GM18511 (cell line): ENCODE measurements around the gene TMSB15B.
"Not testable (repeated sequence)": the region's sequence is repeated elsewhere in the genome, so short reads cannot be mapped to it uniquely, and the experiment has no call there.

ENCODE experiments used
- ATAC-seq: cut with Tn5 transposase; IDR thresholded peaks from one replicate; pipeline ENCODE4 v1.9.1; 2021; ENCODE audit warnings: mild to moderate bottlenecking, moderate library complexity; ENCODE audit not compliant: unreplicated experiment

The TMSB15B gene

DNA sequence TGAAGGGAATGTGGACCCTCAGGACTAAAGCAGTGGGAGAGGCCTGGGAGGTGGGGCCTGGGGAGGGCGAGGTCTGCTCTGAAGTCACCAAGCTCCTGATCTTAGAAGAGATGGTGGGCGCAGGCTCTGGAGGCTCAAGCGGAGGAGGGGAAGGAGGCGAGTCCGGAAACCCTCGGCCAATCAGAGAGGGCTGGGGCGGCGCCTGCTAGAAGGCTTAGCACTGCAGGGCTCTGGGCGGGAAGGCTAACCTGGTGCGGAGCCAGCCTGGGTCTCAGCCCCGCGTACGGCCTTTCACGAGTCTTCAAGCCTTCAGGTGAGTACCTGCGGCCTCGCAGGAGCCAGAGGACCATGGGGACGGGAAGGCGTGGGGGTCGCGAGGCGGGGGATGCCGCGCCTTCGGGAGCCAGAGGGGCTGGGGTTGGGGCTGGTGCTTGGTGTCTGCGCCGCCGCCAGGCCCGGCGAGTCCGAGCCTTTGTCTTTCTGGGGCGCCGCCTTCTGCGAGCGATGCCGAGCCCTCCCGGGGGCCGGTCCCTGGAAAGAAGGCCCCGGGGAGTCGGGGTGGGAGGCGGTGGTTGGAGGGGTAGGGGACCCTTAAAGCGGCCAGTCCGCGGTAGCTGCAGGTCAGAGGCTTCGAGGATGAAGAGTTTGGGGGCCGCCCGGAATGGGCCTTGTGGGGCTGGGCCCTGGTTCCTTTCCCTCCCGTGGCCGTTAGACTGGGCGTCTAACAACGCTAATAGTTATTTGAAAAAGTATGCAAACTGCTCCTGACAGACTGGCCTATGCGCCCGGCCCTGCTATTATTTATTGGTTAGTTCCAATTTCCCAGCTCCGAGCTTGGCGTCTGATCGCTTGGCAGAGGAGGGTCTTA is at the start of gene TMSB15B:
Gene TMSB15B, plus strand, starts transcription at position 217 of the 868 bp plus-strand sequence.
- ATAC-seq: peak; percentile 99

DNA sequence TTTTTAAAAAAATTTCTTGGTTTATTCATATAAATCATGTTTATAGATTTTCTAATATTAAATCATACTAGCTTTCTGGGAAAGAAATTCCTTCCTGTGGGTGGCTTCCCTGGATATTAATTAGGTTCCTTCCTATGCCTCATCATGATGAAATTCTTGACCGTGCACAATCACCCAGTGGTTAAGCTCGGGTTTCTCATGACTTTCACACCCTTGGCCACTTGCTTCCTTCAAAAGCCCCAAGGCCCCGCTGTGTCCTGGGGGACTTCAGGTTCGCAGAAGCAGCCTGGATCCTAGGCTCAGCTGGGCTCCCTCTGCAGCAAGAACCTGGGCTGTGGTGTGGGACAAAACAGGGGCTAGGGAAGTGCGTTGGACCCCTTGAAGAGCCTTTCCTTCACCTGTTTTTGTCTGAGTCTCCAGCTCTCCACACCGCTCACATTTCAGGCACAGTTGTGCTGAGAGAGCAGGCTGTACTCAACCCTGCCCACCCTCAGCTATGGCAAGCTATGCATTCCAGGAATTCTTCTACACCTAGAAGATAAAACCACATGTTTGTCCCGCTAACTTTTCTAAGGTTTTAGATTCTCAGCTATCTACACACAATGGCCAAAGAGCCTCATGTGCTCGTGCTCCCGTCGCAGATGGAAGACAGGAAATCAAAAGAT is 48.9 kb upstream of the TMSB15B start:
- no peak for ATAC-seq

DNA sequence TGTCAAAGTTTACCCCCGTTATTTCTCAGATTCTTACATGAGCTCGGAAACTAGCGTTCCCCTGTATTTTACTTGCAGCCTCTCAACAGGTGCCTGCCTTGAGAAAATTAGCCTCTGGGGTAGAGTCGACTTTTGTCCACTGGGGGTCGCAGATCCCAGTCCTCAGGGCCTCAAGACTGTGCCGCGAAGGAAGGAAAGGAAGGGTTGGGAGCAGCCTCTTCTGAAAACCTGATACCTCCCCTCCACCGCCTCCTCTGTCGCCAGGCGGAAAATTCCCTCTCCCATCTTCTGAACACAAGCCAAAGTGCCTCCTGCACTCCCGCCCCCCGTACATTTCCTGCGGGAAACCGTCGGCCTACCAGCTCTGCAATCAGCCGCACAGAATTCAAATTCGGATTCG is 44.4 kb upstream of the TMSB15B start:
- peak; percentile 41 for ATAC-seq

DNA sequence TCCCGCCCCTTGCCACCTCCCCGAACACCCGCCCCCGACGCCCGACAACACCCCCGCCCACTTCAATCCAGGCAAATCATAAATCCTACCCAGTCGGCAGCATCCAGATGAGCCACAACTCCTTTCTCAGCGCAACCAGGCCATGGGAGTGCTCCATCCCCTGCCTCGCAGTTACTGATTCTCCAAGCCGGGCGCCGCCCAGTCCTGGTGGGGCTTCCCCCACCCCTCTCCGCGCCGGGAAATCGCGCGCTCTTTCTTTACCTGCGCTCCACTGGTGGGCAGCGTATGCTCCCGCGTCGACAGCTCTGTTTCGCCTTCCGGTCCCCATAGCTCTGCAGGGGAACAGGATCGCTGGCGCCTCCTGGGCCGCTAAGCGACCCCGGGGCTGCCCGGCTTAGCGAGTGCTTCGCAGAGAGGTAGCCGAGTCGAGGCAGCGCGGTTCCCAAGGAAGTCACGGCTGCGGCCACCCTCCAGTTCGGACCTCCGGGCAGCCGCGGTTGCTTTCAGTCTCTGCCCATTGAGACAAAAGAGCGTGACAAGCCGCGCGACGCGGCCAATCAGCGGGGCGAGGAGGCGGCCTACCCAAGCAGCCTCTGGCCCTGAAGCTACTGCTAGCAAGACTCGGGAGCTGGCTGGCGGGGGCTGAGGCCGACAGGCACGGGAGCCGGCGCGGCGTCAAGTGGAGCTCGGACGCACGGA is 43.7 kb upstream of the TMSB15B start:
- ATAC-seq: peak; percentile 67

DNA sequence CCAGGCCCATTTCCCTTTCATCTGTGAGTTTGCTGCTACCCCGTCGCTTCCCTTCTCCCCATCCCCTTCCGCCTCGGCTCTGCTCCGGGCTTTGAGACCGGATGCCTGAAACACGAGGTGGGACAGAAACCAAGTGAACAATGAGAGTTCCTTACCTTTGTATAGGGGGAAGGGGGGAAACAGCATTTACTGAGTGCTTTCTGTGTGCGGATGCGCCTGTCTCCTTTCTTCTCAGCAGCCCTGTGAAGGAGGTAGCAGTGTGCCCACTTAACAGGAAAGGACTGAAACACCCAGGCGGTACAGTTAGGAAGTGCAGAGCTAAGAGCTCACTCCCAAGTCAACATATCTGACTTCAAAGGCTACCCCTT is 43.2 kb upstream of the TMSB15B start:
- ATAC-seq: peak; percentile 48

DNA sequence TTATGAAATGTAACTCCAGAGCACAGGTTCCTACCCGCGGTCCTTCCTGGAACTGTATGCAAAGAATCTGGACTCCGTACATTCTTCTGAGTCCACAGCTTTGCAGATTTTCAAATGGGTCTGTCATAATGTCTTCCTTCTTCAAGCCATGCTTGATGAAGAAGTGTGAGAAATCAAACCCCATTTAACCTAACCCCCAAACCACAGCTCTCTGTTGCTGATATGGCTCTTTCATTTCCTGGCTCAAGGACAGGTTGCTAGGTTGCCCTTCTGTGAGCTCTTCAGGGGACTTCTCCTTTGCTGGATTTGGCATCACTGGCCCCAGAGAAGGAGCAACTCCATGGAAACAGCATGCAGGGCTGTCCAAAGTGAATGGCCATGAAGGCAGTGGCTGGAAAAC is 41.9 kb upstream of the TMSB15B start:
- peak; percentile 58 for ATAC-seq

DNA sequence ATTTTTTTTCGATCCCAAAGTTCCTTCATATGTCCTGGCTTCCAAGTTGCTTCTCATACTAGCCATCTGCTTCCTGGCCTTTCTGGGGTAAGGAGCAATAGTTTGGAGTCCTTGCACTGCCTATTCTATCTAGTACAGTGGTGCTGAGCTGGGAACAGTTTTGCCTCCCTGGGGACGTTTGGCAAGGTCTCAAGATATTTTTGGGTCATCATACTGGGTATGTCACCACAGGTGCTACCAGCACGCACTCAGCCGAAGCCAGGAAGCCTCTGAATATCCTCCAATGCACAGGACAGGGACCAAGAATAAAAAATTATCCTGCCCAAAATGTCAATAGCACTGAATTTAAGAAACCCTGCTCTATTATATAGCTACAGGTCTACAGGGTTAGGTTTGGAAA is 35.4 kb upstream of the TMSB15B start:
- peak; percentile 90 for ATAC-seq

DNA sequence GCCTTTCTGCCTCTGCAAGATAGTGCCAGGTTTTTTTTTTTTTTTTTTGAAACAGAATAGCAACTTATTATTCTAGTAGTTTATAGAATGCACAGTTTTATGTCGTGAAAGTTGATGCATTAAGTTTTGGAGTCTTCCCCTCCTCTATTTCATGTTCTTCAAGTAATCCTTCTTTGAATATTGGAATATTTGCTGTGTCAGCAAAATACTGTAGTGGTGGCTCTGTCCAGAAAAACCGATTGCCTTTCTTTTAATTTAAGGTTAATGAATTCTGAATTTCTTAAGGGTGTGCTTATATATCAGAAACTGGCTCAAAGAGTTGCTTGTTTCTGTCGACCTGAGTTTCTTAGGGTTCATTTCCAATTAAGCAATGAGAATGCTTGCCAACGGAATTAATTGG is 34.8 kb upstream of the TMSB15B start:
- ATAC-seq: no peak

DNA sequence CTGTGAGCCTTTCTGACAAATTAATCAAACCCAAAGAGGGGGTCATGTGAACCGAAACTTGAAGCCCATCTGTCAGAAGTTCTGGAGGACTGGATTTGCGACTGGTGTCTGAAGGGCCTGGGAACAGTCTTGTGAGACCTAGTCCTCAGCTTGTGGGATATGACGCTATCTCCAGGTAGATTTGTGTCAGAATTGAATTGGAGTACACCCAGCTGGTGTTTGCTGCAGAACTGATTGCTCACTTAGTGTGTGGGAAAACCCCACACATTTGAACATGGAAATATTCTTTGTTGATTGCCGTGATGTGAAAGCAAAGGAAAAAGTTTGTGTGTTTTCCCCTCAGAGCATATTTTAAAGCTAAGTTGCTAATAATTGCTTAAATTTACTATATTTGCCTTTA is 30.3 kb upstream of the TMSB15B start:
- no peak for ATAC-seq

DNA sequence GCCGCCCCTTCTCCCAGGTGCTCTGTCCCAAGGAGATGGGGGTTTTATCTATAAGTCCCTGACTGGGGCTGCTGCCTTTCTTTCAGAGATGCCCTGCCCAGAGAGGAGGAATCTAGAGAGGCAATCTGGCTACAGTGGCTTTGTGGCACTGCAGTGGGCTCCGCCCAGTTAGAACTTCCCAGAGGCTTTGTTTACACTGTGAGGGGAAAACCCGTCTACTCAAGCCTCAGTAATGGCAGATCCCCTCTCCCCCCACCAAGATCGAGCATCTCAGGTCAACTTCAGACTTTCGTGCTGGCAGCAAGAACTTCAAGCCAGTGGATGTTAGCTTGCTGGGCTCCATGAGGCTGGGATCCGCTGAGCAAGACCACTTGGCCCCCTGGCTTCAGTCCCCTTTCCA is 22.2 kb upstream of the TMSB15B start:
- not testable (repeated sequence) for ATAC-seq

DNA sequence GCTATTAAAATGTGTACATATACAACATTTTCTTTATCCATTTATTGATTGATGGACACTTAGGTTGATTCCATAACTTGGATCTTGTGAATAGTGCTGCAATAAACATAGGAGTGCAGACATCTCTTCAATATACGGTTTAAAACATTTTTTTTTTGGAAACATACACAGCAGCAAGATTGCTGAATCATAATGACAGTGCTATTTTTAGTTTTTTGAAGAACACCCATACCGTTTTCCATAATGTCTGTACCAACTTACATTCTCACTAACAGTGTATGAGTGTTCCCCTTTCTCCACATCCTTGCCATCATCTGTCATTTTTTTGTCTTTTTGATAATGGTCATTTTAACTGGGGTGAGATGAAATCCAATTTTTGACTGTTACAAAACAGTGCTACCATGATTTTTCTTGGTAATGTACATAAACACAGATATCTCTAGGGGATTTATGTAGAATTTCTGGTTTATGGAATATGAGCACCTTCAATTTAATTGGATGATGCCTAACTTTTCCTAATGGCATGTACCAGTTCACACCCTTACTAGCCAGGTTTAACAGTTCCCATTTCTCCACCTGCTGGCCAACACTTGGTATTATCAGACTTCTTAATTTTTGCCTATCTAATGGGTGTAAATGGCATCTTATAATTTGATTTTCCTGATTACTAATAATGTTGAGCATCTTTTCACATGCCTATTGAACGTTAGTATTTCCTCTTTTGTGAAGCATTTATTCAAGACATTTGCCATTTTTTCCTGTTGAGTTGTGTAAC is 21.0 kb upstream of the TMSB15B start:
- peak; percentile 72 for ATAC-seq

DNA sequence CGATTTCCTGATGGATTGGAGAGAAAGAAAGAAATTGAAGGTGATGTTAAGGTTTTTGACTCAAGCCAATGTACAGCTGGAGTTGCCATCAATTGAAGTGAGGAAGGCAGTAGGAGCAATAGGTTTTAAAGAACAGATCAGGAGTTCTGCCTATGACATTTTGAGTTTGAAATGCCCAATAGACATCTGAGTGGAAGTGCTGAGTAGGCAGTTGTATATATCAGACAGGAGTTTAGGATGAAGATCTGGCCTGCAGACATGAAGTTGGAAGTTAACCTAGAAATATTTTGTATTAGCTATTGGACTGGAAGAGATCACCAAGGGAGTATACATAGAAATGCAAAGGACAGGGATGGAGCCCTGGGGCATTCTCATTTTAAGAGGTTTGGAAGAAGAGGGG is 12.9 kb upstream of the TMSB15B start:
- no peak for ATAC-seq

DNA sequence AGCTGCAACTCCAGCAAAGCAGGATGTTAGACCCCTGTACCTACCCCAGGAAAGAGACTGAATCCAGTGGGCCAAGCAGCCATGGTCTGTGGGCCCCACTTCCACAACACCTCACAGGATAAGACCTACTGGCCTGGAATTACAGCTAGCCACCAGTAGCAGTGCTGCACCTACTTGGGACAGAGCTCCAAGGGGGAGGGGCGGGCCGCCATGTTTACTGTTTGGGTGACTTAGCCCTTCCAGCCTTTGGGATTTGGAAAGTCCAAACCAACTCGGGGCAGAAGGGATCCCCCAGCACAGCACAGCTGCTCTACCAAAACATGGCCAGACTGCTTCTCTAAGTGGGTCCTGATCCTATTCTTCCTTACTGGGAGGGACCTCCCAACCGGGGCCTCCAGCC is 9.1 kb upstream of the TMSB15B start:
- ATAC-seq: no peak

DNA sequence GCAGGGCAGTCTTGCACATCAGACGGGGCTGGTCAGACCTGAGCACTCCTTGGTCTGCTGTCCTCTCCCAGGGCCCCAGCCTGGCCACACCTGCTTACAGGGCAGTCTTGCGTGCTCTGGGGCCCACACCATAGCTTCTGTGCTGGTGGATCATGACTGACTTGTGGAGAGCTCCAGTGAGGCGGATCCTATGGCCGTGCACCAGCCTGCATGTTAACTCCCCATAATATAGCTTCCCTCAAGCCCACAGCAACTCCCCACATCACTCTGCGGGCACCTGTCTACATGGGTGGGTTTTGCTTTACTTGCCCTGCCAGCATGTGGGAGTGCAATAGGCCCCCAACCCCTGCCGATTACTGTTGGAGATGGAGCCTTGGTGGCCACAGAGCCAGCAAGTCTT is 8.2 kb upstream of the TMSB15B start:
- ATAC-seq: no peak

DNA sequence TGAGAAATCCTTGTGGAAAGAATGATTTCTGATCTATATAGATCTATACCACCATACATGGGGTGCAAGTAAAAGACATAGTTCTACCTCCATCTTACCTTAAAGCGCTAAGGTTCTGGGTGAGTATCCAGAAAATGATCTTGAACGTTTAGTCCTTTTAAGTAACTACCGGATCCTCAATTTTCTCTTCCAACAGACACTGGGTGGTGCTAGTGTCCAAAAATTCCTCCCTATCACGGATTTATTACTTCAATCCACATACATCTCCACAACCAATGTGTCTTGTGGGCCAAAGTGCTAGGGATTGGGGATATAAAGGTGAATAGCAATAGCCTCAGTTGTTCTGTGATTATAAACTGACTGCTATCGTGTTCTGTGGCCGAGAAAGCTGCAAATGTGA is 1.8 kb upstream of the TMSB15B start:
- not testable (repeated sequence) for ATAC-seq

DNA sequence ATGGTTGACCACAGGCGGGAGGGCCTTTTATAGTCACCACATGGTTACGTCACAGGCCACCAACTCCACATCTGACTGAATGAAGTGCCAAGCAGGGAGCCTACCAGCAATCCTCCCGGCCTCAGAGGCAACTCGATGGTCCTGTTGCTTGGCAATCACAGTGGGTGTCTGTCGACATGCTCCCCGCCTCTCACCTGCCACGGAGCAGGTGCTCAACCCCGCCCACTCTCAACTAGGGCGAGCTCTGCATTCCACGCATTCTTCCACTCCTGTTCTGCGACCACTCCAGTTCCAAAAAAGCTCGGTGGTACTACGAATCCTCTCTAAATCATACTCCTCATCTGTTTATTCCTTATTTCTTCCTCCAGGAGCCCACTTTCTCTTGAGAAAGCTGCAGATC is 21.1 kb downstream of the TMSB15B start:
- not testable (repeated sequence) for ATAC-seq

DNA sequence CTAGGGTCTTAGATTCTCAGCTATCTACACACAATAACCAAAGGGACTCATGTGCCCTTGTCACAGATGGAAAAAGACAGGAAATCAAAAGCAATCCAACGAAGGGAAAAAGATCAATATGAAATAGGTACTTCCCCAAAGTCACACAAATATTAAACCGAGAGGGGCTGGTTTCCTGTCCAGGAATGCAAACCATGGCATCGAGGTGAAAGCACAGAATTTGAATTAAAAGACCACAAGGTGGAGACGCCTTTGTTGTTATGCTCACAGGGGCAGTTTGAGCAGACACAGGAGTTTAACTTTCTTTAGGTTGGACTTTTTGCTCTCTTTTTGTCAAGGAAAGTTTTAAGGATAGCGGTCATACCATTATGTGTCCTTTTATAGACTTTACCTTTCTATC is 36.8 kb downstream of the TMSB15B start:
- ATAC-seq: peak; percentile 94

DNA sequence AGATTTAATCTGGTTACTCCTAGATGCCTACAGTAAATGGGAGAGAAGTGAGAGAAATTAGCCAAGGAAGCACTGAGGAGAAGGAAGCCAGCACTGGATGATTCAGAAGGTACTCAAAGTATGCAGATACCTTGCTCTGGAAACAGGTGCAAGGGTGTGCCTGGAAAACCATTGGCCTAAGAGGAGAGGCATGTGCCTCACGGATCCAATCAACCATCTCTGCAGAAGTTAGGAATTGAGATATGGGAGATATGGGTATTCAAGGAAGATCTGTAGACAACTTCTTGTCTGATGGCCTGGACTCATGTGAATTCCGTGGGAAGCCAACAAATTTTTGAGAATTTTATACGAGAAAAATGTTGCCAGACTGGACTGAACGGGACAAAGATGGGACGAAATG is 46.4 kb downstream of the TMSB15B start:
- ATAC-seq: no peak

DNA sequence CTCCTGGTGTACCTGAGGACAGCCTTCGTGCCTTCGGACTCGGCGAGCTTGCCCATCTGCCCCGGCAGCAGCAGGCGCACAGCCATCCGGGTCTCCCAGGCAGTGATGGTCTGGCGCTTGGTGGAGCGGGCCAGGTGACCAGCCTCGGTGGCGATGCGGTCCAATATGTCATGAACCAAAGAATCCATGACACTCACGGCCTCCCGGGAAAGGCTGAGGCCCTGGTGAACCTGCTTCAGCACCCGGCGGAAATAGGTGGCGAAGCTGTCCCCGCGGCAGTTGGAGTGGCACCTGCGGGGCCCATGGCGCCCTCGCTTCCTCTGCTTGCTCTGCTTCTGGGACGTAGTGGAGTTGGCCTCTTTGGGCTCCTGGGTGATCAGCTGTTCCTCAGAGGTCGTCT is 50.7 kb downstream of the TMSB15B start:
- no peak for ATAC-seq

DNA sequence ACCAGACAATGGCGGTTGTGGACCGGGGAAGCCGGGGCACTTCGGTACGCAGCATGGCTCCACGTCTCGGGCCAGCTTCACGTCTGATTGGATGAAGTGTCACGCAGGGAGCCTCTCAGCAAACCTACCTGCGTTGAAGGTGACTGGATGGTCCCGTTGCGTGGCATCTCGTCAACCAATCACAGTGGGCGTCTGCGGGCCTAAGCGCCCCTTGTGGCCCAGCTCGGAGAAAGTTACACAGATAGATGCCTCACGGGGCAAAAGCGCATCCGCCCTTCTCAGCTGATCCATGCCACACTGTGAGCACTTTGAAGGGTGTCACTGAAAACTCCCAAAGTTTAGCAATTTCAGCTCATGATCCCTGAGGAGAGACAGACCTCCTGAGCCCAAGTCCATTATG is 51.2 kb downstream of the TMSB15B start, which contains the start of gene H2BW1:
Gene H2BW1, minus strand, starts transcription at position 103 of the 400 bp plus-strand sequence. CDS start 132 bp downstream, outside the sequence.
- no peak for ATAC-seq

DNA sequence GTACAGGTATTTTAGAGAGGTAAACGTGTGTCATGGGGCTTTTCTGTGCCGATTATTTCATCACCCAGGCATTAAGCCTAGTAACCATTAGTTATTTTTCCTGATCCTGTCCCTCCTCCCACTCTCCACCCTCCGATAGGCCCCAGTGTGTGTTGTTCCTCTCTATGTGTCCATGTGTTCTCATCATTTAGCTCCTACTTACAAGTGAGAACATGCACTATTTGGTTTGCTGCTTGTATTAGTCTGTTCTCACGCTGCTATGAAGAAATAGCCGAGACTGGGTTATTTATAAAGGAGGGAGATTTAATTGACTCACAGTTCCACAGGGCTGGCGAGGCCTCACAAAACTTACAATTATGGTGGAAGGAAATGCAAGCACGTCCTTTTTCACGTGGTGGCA is 53.1 kb downstream of the TMSB15B start:
- ATAC-seq: not testable (repeated sequence)
